GM23338 (cell line): ENCODE measurements around the gene SEPTIN7. TPM values are rescaled to one million over a fixed set of nuclear protein-coding genes. Genes with fewer than 3 reads are reported as not detected.

Experiments
- ATAC-seq: fragments of 200-7000 bp; cut with Tn5 transposase; 3 replicates; pipeline ENCODE4 v1.9.1; 2020
- DNase-seq: peaks from one replicate; pipeline ENCODE4 v3.0.0-alpha.2; 2015; ENCODE audit warnings: low spot score
- H2AFZ ChIP-seq: fragments of 200-600 bp; sonication (generic); 2 replicates; pipeline ENCODE4 v1.8.0; 2016; ENCODE audit warnings: antibody characterized with exemption, mild to moderate bottlenecking, moderate library complexity
- H3F3A ChIP-seq: fragments of 200-600 bp; sonication (generic); replicated peaks from 2 replicates; pipeline ENCODE4 v1.8.0; 2017; ENCODE audit warnings: antibody characterized with exemption, mixed run types, low read depth
- H3K27ac ChIP-seq: fragments of 200-600 bp; sonication (generic); 2 replicates; pipeline ENCODE4 v1.6.1; 2016; ENCODE audit warnings: low read depth
- H3K27me3 ChIP-seq: fragments of 200-600 bp; sonication (generic); 2 replicates; pipeline ENCODE4 v1.8.0; 2016; ENCODE audit warnings: mild to moderate bottlenecking, mixed run types, moderate library complexity; ENCODE audit not compliant: insufficient read depth
- H3K36me3 ChIP-seq: fragments of 200-600 bp; sonication (generic); 2 replicates; pipeline ENCODE4 v1.8.0; 2016; ENCODE audit warnings: mild to moderate bottlenecking; ENCODE audit not compliant: insufficient read depth
- H3K4me1 ChIP-seq: fragments of 200-600 bp; sonication (generic); 2 replicates; pipeline ENCODE4 v1.8.0; 2016; ENCODE audit warnings: mild to moderate bottlenecking, moderate library complexity; ENCODE audit not compliant: insufficient read depth
- H3K4me2 ChIP-seq: fragments of 200-600 bp; sonication (generic); 2 replicates; pipeline ENCODE4 v1.7.1; 2017; ENCODE audit warnings: mixed run types
- H3K4me3 ChIP-seq: fragments of 200-600 bp; sonication (generic); 2 replicates; pipeline ENCODE4 v1.6.1; 2016; ENCODE audit warnings: mixed run types
- H3K79me2 ChIP-seq: fragments of 200-600 bp; sonication (generic); replicated peaks from 2 replicates; pipeline ENCODE4 v1.8.0; 2017; ENCODE audit warnings: mild to moderate bottlenecking; ENCODE audit not compliant: insufficient read depth
- H3K9me2 ChIP-seq: fragments of 200-600 bp; sonication (generic); 2 replicates; pipeline ENCODE4 v1.8.0; 2017; ENCODE audit not compliant: insufficient read depth
- H4K20me1 ChIP-seq: fragments of 200-600 bp; sonication (generic); replicated peaks from 2 replicates; pipeline ENCODE4 v1.8.0; 2017; ENCODE audit warnings: mild to moderate bottlenecking; ENCODE audit not compliant: insufficient read depth
- H3K27ac Mint-ChIP-seq: 2 replicates; pipeline ENCODE4 v1.8.0; 2020; ENCODE audit warnings: inconsistent platforms, mild to moderate bottlenecking, moderate library complexity, mixed read lengths
- H3K27me3 Mint-ChIP-seq: 3 replicates; pipeline ENCODE4 v1.8.0; 2022; ENCODE audit warnings: low read depth, mild to moderate bottlenecking, moderate library complexity, mixed read lengths, inconsistent platforms; ENCODE audit not compliant: insufficient read depth, poor library complexity
- H3K36me3 Mint-ChIP-seq: 3 replicates; pipeline ENCODE4 v1.8.0; 2021; ENCODE audit warnings: low read depth, mild to moderate bottlenecking, inconsistent platforms, moderate library complexity, mixed read lengths
- H3K4me1 Mint-ChIP-seq: 3 replicates; pipeline ENCODE4 v1.8.0; 2020; ENCODE audit warnings: mild to moderate bottlenecking, inconsistent platforms, mixed read lengths
- H3K4me3 Mint-ChIP-seq: 3 replicates; pipeline ENCODE4 v1.8.0; 2021; ENCODE audit warnings: moderate library complexity, mild to moderate bottlenecking, inconsistent platforms, mixed read lengths
- H3K9me3 Mint-ChIP-seq: 3 replicates; pipeline ENCODE4 v1.8.0; 2020; ENCODE audit warnings: moderate library complexity, mild to moderate bottlenecking, inconsistent platforms, mixed read lengths
- CREB1 ChIP-seq: fragments of 250-450 bp; sonication (Bioruptor Pico); IDR thresholded peaks from 2 replicates; pipeline ENCODE4 v1.5.0; 2020; ENCODE audit warnings: low read depth, mild to moderate bottlenecking, moderate library complexity
- CTCF ChIP-seq, 2 experiments: fragments of 200-600 bp in 1 of 2; sonication (generic) in 1 of 2; conservative IDR thresholded peaks; 2 replicates each; pipeline versions ENCODE4 v1.5.1 to v1.6.1; 2016 to 2017; ENCODE audit warnings: antibody characterized with exemption in 2 of 2, low read depth in 2 of 2, mild to moderate bottlenecking in 2 of 2, moderate library complexity in 1 of 2
- EZH2 ChIP-seq: fragments of 200-600 bp; sonication (generic); IDR thresholded peaks from one replicate; pipeline ENCODE4 v1.8.0; 2017; ENCODE audit warnings: antibody characterized with exemption, mild to moderate bottlenecking, low read depth; ENCODE audit not compliant: unreplicated experiment
- EZH2phosphoT487 ChIP-seq: fragments of 200-600 bp; sonication (generic); IDR thresholded peaks from one replicate; pipeline ENCODE4 v1.8.1; 2018; ENCODE audit warnings: antibody characterized with exemption; ENCODE audit not compliant: unreplicated experiment
- JUNB ChIP-seq: IDR thresholded peaks from one replicate; pipeline ENCODE4 v1.6.1; 2016; ENCODE audit warnings: antibody characterized with exemption; ENCODE audit not compliant: unreplicated experiment
- POLR2AphosphoS5 ChIP-seq: IDR thresholded peaks from 2 replicates; pipeline ENCODE4 v1.6.1; 2016; ENCODE audit warnings: antibody characterized with exemption, low read depth
- STAT1 ChIP-seq: IDR thresholded peaks from one replicate; pipeline ENCODE4 v1.6.1; 2016; ENCODE audit warnings: antibody characterized with exemption; ENCODE audit not compliant: unreplicated experiment
- ZNF114 ChIP-seq: fragments of 250-450 bp; sonication (Bioruptor Pico); IDR thresholded peaks from 2 replicates; pipeline ENCODE4 v1.5.0; 2020; ENCODE audit warnings: mild to moderate bottlenecking, moderate library complexity
- ZNF331 ChIP-seq: fragments of 250-450 bp; sonication (Bioruptor Pico); IDR thresholded peaks from 2 replicates; pipeline ENCODE4 v1.5.0; 2020; ENCODE audit warnings: low read depth, mild to moderate bottlenecking, moderate library complexity
- polyA plus RNA-seq: library from polyadenylated mRNA; unstranded; fragments of >200 nt; fragmentation: Nextera tagmentation; extraction: Ambion mirVana; gene quantifications from 2 replicates; pipeline ENCODE4 v1.2.1, GENCODE V29; 2016
- total RNA-seq: library from RNA; depleted of rRNA; stranded (reverse); fragments of >200 nt; shearing (Covaris generic); gene quantifications from 2 replicates; pipeline ENCODE4 v1.2.3, GENCODE V29; 2014
- TF ChIP-seq, protein P1 (sequence below): IDR thresholded peaks from 2 replicates; pipeline ENCODE4 v1.6.1; 2016; ENCODE audit warnings: antibody characterized with exemption

Gene SEPTIN7
- total and polyA plus RNA-seq, 2 experiments from 2014 or later: 210 to 499 TPM

GRCh38 chr7:35823440-35823839, 22.6 kb downstream of the SEPTIN7 start:
- H3K4me1 ChIP-seq: peaks cover 7% of the 10 kb centered on the region

DNA sequence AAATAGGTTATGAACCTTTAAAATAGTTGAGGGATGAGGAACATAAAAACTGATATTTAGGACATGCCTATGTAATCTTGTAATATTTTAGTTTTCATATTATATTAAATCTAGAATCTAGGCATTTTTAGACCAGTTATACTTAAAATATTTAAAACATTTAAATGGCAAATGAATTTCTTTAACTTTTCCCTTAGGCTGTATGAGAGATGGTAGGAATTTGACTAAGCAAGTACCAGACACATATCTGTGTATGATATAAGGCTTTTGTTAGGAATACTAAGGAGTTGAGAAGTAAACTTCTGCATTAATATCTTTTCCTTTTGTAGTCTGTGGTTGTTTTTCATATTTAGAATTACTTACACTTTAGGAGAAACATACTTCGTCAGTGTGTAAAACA, 25.1 kb downstream of the SEPTIN7 start:
- Histone ChIP-seq H3K36me3 (no peaks in the 10 kb centered on the region), H3K27ac (no peak overlapping the region), H3F3A (no peaks in the 10 kb centered on the region), H4K20me1 (peaks cover 19% of the 10 kb centered on the region; the same call in 1 of the 2 replicates), H3K4me1 (peaks cover 10% of the 10 kb centered on the region), H2AFZ (no peak overlapping the region), H3K4me2 (no peak overlapping the region), H3K4me3 (no peak overlapping the region), H3K27me3 (no peaks in the 10 kb centered on the region), H3K79me2 (peaks cover 100% of the 10 kb centered on the region), H3K9me2 (no peaks in the 10 kb centered on the region)
- Mint-ChIP-seq H3K27me3 (no peaks in the 10 kb centered on the region), H3K27ac (no peak overlapping the region), H3K9me3 (peaks cover 6% of the 10 kb centered on the region; the same call in 1 of the 3 replicates), H3K36me3 (peaks cover 12% of the 10 kb centered on the region), H3K4me1 (peaks cover 20% of the 10 kb centered on the region), H3K4me3 (no peak overlapping the region)
- ATAC-seq (no peak), DNase-seq (no peak)
- TF ChIP-seq EZH2 (no peak), CTCF (conservative IDR thresholded peaks at IDR 0.05; ENCODE audit: low read depth in 2 of 2) (no peak), JUNB (no peak), STAT1 (no peak)
- TF ChIP-seq, protein P1, sequence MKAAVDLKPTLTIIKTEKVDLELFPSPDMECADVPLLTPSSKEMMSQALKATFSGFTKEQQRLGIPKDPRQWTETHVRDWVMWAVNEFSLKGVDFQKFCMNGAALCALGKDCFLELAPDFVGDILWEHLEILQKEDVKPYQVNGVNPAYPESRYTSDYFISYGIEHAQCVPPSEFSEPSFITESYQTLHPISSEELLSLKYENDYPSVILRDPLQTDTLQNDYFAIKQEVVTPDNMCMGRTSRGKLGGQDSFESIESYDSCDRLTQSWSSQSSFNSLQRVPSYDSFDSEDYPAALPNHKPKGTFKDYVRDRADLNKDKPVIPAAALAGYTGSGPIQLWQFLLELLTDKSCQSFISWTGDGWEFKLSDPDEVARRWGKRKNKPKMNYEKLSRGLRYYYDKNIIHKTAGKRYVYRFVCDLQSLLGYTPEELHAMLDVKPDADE: no peak

More at GRCh38 chr7:35823440-35823839, 22.6 kb downstream of the SEPTIN7 start:
- TF ChIP-seq STAT1 (no peak), JUNB (no peak), ZNF114 (no peak), EZH2phosphoT487 (no peak), ZNF331 (CRISPR knock-in tag) (no peak), POLR2AphosphoS5 (no peak), CTCF (conservative IDR thresholded peaks at IDR 0.05; ENCODE audit: low read depth in 2 of 2) (no peak), EZH2 (no peak), CREB1 (CRISPR knock-in tag) (no peak)
- TF ChIP-seq, protein P1: no peak
- H3K4me3 ChIP-seq: no peak overlapping the region
- H3K27ac ChIP-seq: no peak overlapping the region
- Mint-ChIP-seq H3K36me3 (peaks cover 12% of the 10 kb centered on the region), H3K27ac (no peak overlapping the region), H3K9me3 (peaks cover 6% of the 10 kb centered on the region; the same call in 1 of the 3 replicates), H3K27me3 (no peaks in the 10 kb centered on the region), H3K4me3 (no peak overlapping the region), H3K4me1 (peaks cover 28% of the 10 kb centered on the region)
- H3K27me3 ChIP-seq: no peaks in the 10 kb centered on the region
- DNase-seq (no peak), ATAC-seq (no peak)
- H3K4me2 ChIP-seq: no peak overlapping the region
- peaks cover 100% of the 10 kb centered on the region for H3K79me2 ChIP-seq
- no peaks in the 10 kb centered on the region for H3K36me3 ChIP-seq
- H2AFZ ChIP-seq: no peak overlapping the region
- H4K20me1 ChIP-seq: peaks cover 24% of the 10 kb centered on the region; the same call in 1 of the 2 replicates
- H3F3A ChIP-seq: no peaks in the 10 kb centered on the region
- no peaks in the 10 kb centered on the region for H3K9me2 ChIP-seq
